Lower leg skin (tissue), 3 donors: ENCODE data around the gene ACOT12.

Experiments
- CTCF ChIP-seq, 3 donors: fragments of 450-650 bp; IDR thresholded peaks; one replicate each; pipeline ENCODE4 v1.5.1; 2016; ENCODE audit warnings: antibody characterized with exemption in 3 of 3, mild to moderate bottlenecking in 3 of 3, moderate library complexity in 2 of 3
- POLR2A ChIP-seq, 2 donors: fragments of 450-650 bp; IDR thresholded peaks; one replicate each; pipeline ENCODE4 v1.6.1; 2016 to 2017; ENCODE audit warnings: antibody characterized with exemption in 2 of 2, mild to moderate bottlenecking in 1 of 2, moderate library complexity in 1 of 2

GRCh38 chr5:81336556-81336955 is 57.4 kb downstream of the ACOT12 start:
- TF ChIP-seq POLR2A (IDR thresholded peaks at IDR 0.05) (no peak), CTCF (IDR thresholded peaks at IDR 0.05) (no peak)
